CD4-positive, alpha-beta T cell treated with Interleukin-6 for 4 hours (primary cell): ENCODE measurements around the gene SLC9A7.

Experiments
- DNase-seq: peaks from one replicate; pipeline ENCODE4 v3.0.0-alpha.2; 2020; ENCODE audit warnings: mixed read lengths

SLC9A7 gene

GRCh38 chrX:46642145-46642544, 116.8 kb downstream of the SLC9A7 start:
- DNase-seq, result peak; percentile 22

GRCh38 chrX:46637938-46638337, 121.0 kb downstream of the SLC9A7 start:
- DNase-seq, result no peak

GRCh38 chrX:46636223-46636622, 122.7 kb downstream of the SLC9A7 start:
- DNase-seq, result no peak

GRCh38 chrX:46635186-46635585, 123.7 kb downstream of the SLC9A7 start:
- no peak for DNase-seq

- DNase-seq, result no peak
Measured at GRCh38 chrX:46634577-46634976, 124.3 kb downstream of the SLC9A7 start.

- DNase-seq, result no peak
Measured at GRCh38 chrX:46630141-46630540, 128.8 kb downstream of the SLC9A7 start.

- no peak for DNase-seq
Measured at GRCh38 chrX:46628460-46629371, 130.2 kb downstream of the SLC9A7 start.

- no peak for DNase-seq
Measured at GRCh38 chrX:46627711-46628419, 131.1 kb downstream of the SLC9A7 start.

- no peak for DNase-seq
Measured at GRCh38 chrX:46627062-46627461, 131.9 kb downstream of the SLC9A7 start.

GRCh38 chrX:46626566-46626965, 132.4 kb downstream of the SLC9A7 start:
- DNase-seq, result peak; percentile 33

GRCh38 chrX:46624090-46624786, 134.7 kb downstream of the SLC9A7 start:
- DNase-seq, result no peak

- DNase-seq, result no peak
Measured at GRCh38 chrX:46621572-46621971, 137.3 kb downstream of the SLC9A7 start.

- DNase-seq, result no peak
Measured at GRCh38 chrX:46620505-46620904, 138.4 kb downstream of the SLC9A7 start.

GRCh38 chrX:46618947-46619346, 140.0 kb downstream of the SLC9A7 start:
- no peak for DNase-seq

- no peak for DNase-seq
Measured at GRCh38 chrX:46617906-46618305, 141.0 kb downstream of the SLC9A7 start.

- DNase-seq, result peak; percentile 63
Measured at GRCh38 chrX:46611658-46612362, 147.1 kb downstream of the SLC9A7 start.

GRCh38 chrX:46610070-46610658, 148.8 kb downstream of the SLC9A7 start:
- no peak for DNase-seq

- no peak for DNase-seq
Measured at GRCh38 chrX:46607916-46608315, 151.0 kb downstream of the SLC9A7 start.

- no peak for DNase-seq
Measured at GRCh38 chrX:46602468-46603102, 156.3 kb downstream of the SLC9A7 start.

GRCh38 chrX:46601283-46601682, 157.6 kb downstream of the SLC9A7 start:
- no peak for DNase-seq

GRCh38 chrX:46599051-46599560, 159.8 kb downstream of the SLC9A7 start:
- DNase-seq, result no peak

- no peak for DNase-seq
Measured at GRCh38 chrX:46597771-46598170, 161.1 kb downstream of the SLC9A7 start.
